ENCODE measurements around the gene C9orf85. TPM values are rescaled to one million over a fixed set of nuclear protein-coding genes. Genes with fewer than 3 reads are reported as not detected.

Gene C9orf85
- total and polyA plus RNA-seq, 2 donors (not counting 3 experiments of a cell fraction or from before 2014, with no cell fraction given): 8.3 to 11.3 TPM

DNA sequence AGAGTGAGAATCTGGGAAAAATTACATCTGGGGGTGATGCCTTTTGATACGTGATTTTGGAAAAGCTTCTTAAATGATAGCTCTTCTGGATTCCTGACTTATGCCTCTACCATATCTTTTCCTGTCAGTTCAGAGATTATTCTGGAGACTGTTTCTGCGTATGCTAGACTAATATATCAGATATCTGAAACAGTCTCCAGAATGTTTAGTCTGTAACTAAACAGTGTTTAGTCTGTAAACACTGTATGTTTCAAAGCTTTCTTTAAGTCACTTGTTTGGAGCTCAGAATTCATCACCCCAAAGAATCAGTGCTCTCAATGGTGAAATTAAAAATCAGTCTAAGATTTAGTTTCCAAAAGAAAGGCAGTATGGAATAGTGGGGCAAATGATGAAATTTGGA lies 19.7 kb downstream of the C9orf85 start:
- FAIRE-seq (no peak), DNase-seq (ENCODE audit: low read depth, low spot score) (no peak)
- dilution Hi-C loops (cut with MboI; ENCODE audit: extremely low pct_ligation_motif_present, low sequenced_read_pairs): no loop called here
- H3K27me3 ChIP-seq (ENCODE audit: control insufficient read depth in 2 of 2, insufficient read depth in 2 of 2, low read length in 2 of 2): no peaks in the 10 kb centered on the region
- H3K4me2 ChIP-seq (ENCODE audit: insufficient read depth, low read length): no peak overlapping the region
- POLR2A ChIA-PET: no interaction called here
- H3K9me1 ChIP-seq (replicated peaks; ENCODE audit: control insufficient read depth, extremely low read depth, insufficient read depth, low read length): no peaks in the 10 kb centered on the region
- H3K9me3 ChIP-seq (replicated peaks; ENCODE audit: control insufficient read depth, insufficient read depth, low read length): no peaks in the 10 kb centered on the region
- CTCF ChIA-PET: interaction anchor here (0.6 to 1.2 kb wide), 3 partner anchors 17 to 181 kb away, joined by 3 to 4 read pairs (median 3); no protein-coding TSS in a partner anchor
- no peak overlapping the region for H2AFZ ChIP-seq (ENCODE audit: low read depth, low read length)
- no TSS peak for BruUV-seq (replicated peaks)
- H3K9ac ChIP-seq (replicated peaks; ENCODE audit: extremely low read depth, insufficient read depth, low read length): no peak overlapping the region
- H3K4me3 ChIP-seq (replicated peaks in 1 of 3; ENCODE audit: insufficient read depth in 1 of 3, low read depth in 1 of 3, low read length in 3 of 3): no peak overlapping the region
- H4K20me1 ChIP-seq (replicated peaks; ENCODE audit: control insufficient read depth, extremely low read depth, insufficient read depth, low read length): peaks cover 2% of the 10 kb centered on the region
- no peaks in the 10 kb centered on the region for H3K79me2 ChIP-seq (ENCODE audit: control insufficient read depth, insufficient read depth, low read length)
- no peaks in the 10 kb centered on the region for H3K36me3 ChIP-seq (ENCODE audit: control insufficient read depth in 2 of 2, extremely low read depth in 1 of 2, insufficient read depth in 2 of 2, low read length in 2 of 2)
- TF ChIP-seq, protein P1, sequence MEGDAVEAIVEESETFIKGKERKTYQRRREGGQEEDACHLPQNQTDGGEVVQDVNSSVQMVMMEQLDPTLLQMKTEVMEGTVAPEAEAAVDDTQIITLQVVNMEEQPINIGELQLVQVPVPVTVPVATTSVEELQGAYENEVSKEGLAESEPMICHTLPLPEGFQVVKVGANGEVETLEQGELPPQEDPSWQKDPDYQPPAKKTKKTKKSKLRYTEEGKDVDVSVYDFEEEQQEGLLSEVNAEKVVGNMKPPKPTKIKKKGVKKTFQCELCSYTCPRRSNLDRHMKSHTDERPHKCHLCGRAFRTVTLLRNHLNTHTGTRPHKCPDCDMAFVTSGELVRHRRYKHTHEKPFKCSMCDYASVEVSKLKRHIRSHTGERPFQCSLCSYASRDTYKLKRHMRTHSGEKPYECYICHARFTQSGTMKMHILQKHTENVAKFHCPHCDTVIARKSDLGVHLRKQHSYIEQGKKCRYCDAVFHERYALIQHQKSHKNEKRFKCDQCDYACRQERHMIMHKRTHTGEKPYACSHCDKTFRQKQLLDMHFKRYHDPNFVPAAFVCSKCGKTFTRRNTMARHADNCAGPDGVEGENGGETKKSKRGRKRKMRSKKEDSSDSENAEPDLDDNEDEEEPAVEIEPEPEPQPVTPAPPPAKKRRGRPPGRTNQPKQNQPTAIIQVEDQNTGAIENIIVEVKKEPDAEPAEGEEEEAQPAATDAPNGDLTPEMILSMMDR (IDR thresholded peaks at IDR 0.05; ENCODE audit: extremely low read depth in 1 of 2, insufficient read depth in 1 of 2, low read depth in 1 of 2, low read length in 2 of 2): no peak
- no peak for TF ChIP-seq POLR2A (IDR thresholded peaks at IDR 0.05; ENCODE audit: low read depth, low read length)
- no peak for TF ChIP-seq MYC (IDR thresholded peaks at IDR 0.05; ENCODE audit: low read depth, low read length)
- no peak for TF ChIP-seq JUN (IDR thresholded peaks at IDR 0.05; ENCODE audit: borderline replicate concordance, insufficient read depth, insufficient read length, low read depth)
- no peak for TF ChIP-seq EZH2 (IDR thresholded peaks at IDR 0.05; ENCODE audit: borderline replicate concordance, low read depth, low read length, severe bottlenecking)
- TF ChIP-seq, protein P2, sequence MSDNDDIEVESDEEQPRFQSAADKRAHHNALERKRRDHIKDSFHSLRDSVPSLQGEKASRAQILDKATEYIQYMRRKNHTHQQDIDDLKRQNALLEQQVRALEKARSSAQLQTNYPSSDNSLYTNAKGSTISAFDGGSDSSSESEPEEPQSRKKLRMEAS (IDR thresholded peaks at IDR 0.05; ENCODE audit: insufficient read depth, insufficient read length): no peak
- TF ChIP-seq GATA2 (IDR thresholded peaks at IDR 0.05; ENCODE audit: insufficient read depth, insufficient read length, low read depth, low read length): no peak
- TF ChIP-seq FOS (IDR thresholded peaks at IDR 0.05; ENCODE audit: borderline replicate concordance, insufficient read depth, low read length): no peak
- TF ChIP-seq POLR2AphosphoS5 (IDR thresholded peaks at IDR 0.05; ENCODE audit: insufficient read depth, low read depth, low read length): no peak
- intact Hi-C loops (cut with micrococcal nuclease): no loop called here
- H3K27ac ChIP-seq (ENCODE audit: insufficient read depth, low read depth, low read length): no peak overlapping the region
- no peaks in the 10 kb centered on the region for H3K4me1 ChIP-seq (ENCODE audit: control insufficient read depth, extremely low read depth, insufficient read depth, low read length)
